HepG2 (cell line): ENCODE measurements around the gene NCAPG. TPM values are rescaled to one million over a fixed set of nuclear protein-coding genes. Genes with fewer than 3 reads are reported as not detected.

Source experiments
- ARNT ChIP-seq: fragments of 450-650 bp; IDR thresholded peaks from 2 replicates; pipeline ENCODE4 v1.6.1; 2017
- CBX2 ChIP-seq, 2 experiments: fragments of 200-600 bp in 1 of 2; sonication (generic); formaldehyde crosslinking in 1 of 2; IDR thresholded peaks; 2 replicates each; pipeline versions ENCODE4 v1.7.0 to v1.8.1; 2018 to 2022; ENCODE audit warnings: low read depth in 2 of 2, low read length in 1 of 2, mild to moderate bottlenecking in 1 of 2, missing genetic modification reagents in 1 of 2
- CEBPG ChIP-seq: IDR thresholded peaks from 2 replicates; pipeline ENCODE4 v1.6.1; 2016
- DMAP1 ChIP-seq: IDR thresholded peaks from 2 replicates; pipeline ENCODE4 v1.6.1; 2016
- DR1 ChIP-seq: sonication (generic); formaldehyde crosslinking; IDR thresholded peaks from 2 replicates; pipeline ENCODE4 v1.8.0; 2021; ENCODE audit warnings: mild to moderate bottlenecking, missing genetic modification reagents, inconsistent platforms
- HMG20B ChIP-seq: conservative IDR thresholded peaks from 2 replicates; pipeline ENCODE4 v1.6.1; 2016; ENCODE audit warnings: missing genetic modification reagents, missing compliant biosample characterization
- HOXD1 ChIP-seq: sonication (generic); formaldehyde crosslinking; IDR thresholded peaks from 2 replicates; pipeline ENCODE4 v1.5.0; 2020; ENCODE audit warnings: missing genetic modification reagents
- JARID2 ChIP-seq: sonication (generic); formaldehyde crosslinking; IDR thresholded peaks from 2 replicates; pipeline ENCODE4 v1.8.1; 2023; ENCODE audit warnings: missing genetic modification reagents, inconsistent platforms; ENCODE audit not compliant: insufficient replicate concordance
- MAZ ChIP-seq, 2 experiments: sonication (generic) in 1 of 2; formaldehyde crosslinking in 1 of 2; IDR thresholded peaks; 2 replicates each; pipeline versions ENCODE4 v1.5.0 to v1.6.1; 2012 to 2020; ENCODE audit warnings: low read depth in 2 of 2, mild to moderate bottlenecking in 2 of 2, borderline replicate concordance in 1 of 2, improper control_type of control experiment in 1 of 2, low read length in 1 of 2, missing genetic modification reagents in 1 of 2, moderate library complexity in 1 of 2
- MIXL1 ChIP-seq: IDR thresholded peaks from 2 replicates; pipeline ENCODE4 v1.6.1; 2016
- NAIF1 ChIP-seq: sonication (generic); formaldehyde crosslinking; IDR thresholded peaks from 2 replicates; pipeline ENCODE4 v1.5.0; 2020; ENCODE audit warnings: mild to moderate bottlenecking, missing genetic modification reagents, borderline replicate concordance
- NCOA2 ChIP-seq: sonication (generic); formaldehyde crosslinking; IDR thresholded peaks from 2 replicates; pipeline ENCODE4 v1.8.0; 2022; ENCODE audit warnings: inconsistent platforms
- NR2C2 ChIP-seq: sonication (generic); formaldehyde crosslinking; IDR thresholded peaks from 2 replicates; pipeline ENCODE4 v1.4.0; 2020; ENCODE audit warnings: missing genetic modification reagents, mild to moderate bottlenecking, moderate library complexity, borderline replicate concordance
- RORA ChIP-seq: sonication (generic); formaldehyde crosslinking; IDR thresholded peaks from 2 replicates; pipeline ENCODE4 v1.5.0; 2020; ENCODE audit warnings: mild to moderate bottlenecking, missing genetic modification reagents, moderate library complexity
- STAG1 ChIP-seq: sonication (generic); formaldehyde crosslinking; IDR thresholded peaks from 2 replicates; pipeline ENCODE4 v1.4.0; 2020; ENCODE audit warnings: missing genetic modification reagents
- TCF12 ChIP-seq, 2 experiments: fragments of 450-650 bp in 1 of 2; sonication (generic) in 1 of 2; formaldehyde crosslinking in 1 of 2; IDR thresholded peaks; 2 replicates each; pipeline versions ENCODE4 v1.6.1 to v1.8.0; 2017 to 2022; ENCODE audit warnings: antibody characterized with exemption in 1 of 2, mild to moderate bottlenecking in 1 of 2, missing genetic modification reagents in 1 of 2, moderate library complexity in 1 of 2
- ZBTB1 ChIP-seq: sonication (generic); formaldehyde crosslinking; IDR thresholded peaks from 2 replicates; pipeline ENCODE4 v1.4.0; 2020; ENCODE audit warnings: missing genetic modification reagents, borderline replicate concordance
- ZBTB8A ChIP-seq: sonication (generic); formaldehyde crosslinking; IDR thresholded peaks from 2 replicates; pipeline ENCODE4 v1.4.0; 2020; ENCODE audit warnings: mild to moderate bottlenecking, low read depth, missing genetic modification reagents, borderline replicate concordance
- ZNF253 ChIP-seq: sonication (generic); formaldehyde crosslinking; IDR thresholded peaks from 2 replicates; pipeline ENCODE4 v1.8.0; 2022; ENCODE audit warnings: mild to moderate bottlenecking, missing genetic modification reagents, borderline replicate concordance
- ZNF276 ChIP-seq: sonication (generic); formaldehyde crosslinking; IDR thresholded peaks from 2 replicates; pipeline ENCODE4 v1.4.0; 2020; ENCODE audit warnings: mild to moderate bottlenecking, low read depth, missing genetic modification reagents
- ZNF335 ChIP-seq: sonication (generic); formaldehyde crosslinking; IDR thresholded peaks from 2 replicates; pipeline ENCODE4 v1.4.0; 2020; ENCODE audit warnings: missing genetic modification reagents
- ZNF552 ChIP-seq: sonication (generic); formaldehyde crosslinking; IDR thresholded peaks from 2 replicates; pipeline ENCODE4 v1.9.0; 2022; ENCODE audit warnings: missing genetic modification reagents, mild to moderate bottlenecking, borderline replicate concordance
- ZNF720 ChIP-seq: sonication (generic); formaldehyde crosslinking; IDR thresholded peaks from 2 replicates; pipeline ENCODE4 v1.4.0; 2020; ENCODE audit warnings: missing genetic modification reagents
- ZNF746 ChIP-seq: sonication (generic); formaldehyde crosslinking; IDR thresholded peaks from 2 replicates; pipeline ENCODE4 v1.8.0; 2022; ENCODE audit warnings: mild to moderate bottlenecking, missing genetic modification reagents
- ZNF878 ChIP-seq: sonication (generic); formaldehyde crosslinking; IDR thresholded peaks from 2 replicates; pipeline ENCODE4 v1.8.1; 2023; ENCODE audit warnings: mild to moderate bottlenecking, missing genetic modification reagents, moderate library complexity
- polyA plus RNA-seq, 8 experiments: library from polyadenylated mRNA; depleted of rRNA in 3 of 8; stranded (reverse) in 7 of 8; unstranded in 1 of 8; fragments of >200 nt; fragmentation: Illumina TruSeq in 4 of 8; extraction: Trizol in 4 of 8; gene quantifications; 2 replicates each; pipeline versions ENCODE4 v1.2.1 to v1.2.3, GENCODE V29; 2011 to 2016; ENCODE audit warnings: low read depth in 4 of 8, missing spikeins in 1 of 8, mixed read lengths in 1 of 8; ENCODE audit not compliant: insufficient read depth in 1 of 8
- total RNA-seq, 5 experiments: library from RNA; depleted of rRNA; stranded (reverse); fragments of >200 nt; fragmentation: Illumina TruSeq; extraction: Trizol; gene quantifications; 2 replicates each; pipeline ENCODE4 v1.2.3, GENCODE V29; 2016; ENCODE audit warnings: low read depth in 1 of 5

Gene NCAPG
- total and polyA plus RNA-seq, 2 of the 13 experiments (the other 11 are each of a cell fraction or from before 2014, with no cell fraction given), result 14.8 to 61.9 TPM

- no peak for TF ChIP-seq STAG1 (CRISPR knock-in tag)
- no peak for TF ChIP-seq ZNF720 (CRISPR knock-in tag)
- peak; percentile 47; the same call in 1 of the 2 replicates for TF ChIP-seq ZNF746 (CRISPR knock-in tag)
- TF ChIP-seq HMG20B (CRISPR knock-in tag), result no peak
- no peak for TF ChIP-seq JARID2
- no peak for TF ChIP-seq MIXL1 (CRISPR knock-in tag)
- no peak; the same call in 1 of the 2 replicates for TF ChIP-seq ZNF276 (CRISPR knock-in tag)
- peak; percentile 73; the same call in 1 of the 2 replicates for TF ChIP-seq NAIF1 (CRISPR knock-in tag)
- 0 out of 2 replicates have a peak, but pooled peaks have one; percentile 70 for TF ChIP-seq ZBTB8A (CRISPR knock-in tag)
- no peak; the same call in 1 of the 2 replicates for TF ChIP-seq ZNF552 (CRISPR knock-in tag)
- TF ChIP-seq ZNF878 (CRISPR knock-in tag), result peak; percentile 85
- peak; percentile 95 for TF ChIP-seq DMAP1 (CRISPR knock-in tag)
- no peak for TF ChIP-seq RORA (CRISPR knock-in tag)
- TF ChIP-seq CEBPG (CRISPR knock-in tag), result peak; percentile 8; the same call in 1 of the 2 replicates
- peak; percentile 94; the same call in 1 of the 2 replicates for TF ChIP-seq DR1 (CRISPR knock-in tag)
- TF ChIP-seq HOXD1, result peak; percentile 43; the same call in 1 of the 2 replicates
- TF ChIP-seq NR2C2, result peak; percentile 32; the same call in 1 of the 2 replicates
- TF ChIP-seq MAZ (IDR thresholded peaks at IDR 0.05; ENCODE audit: borderline replicate concordance, low read depth, low read length), result no peak
- peak; percentile 94 for TF ChIP-seq MAZ (CRISPR knock-in tag; IDR thresholded peaks at IDR 0.05; ENCODE audit: low read depth)
- TF ChIP-seq ZBTB1 (CRISPR knock-in tag), result no peak
- 0 out of 2 replicates have a peak, but pooled peaks have one; percentile 31 for TF ChIP-seq ZNF335 (CRISPR knock-in tag)
- no peak for TF ChIP-seq ARNT
- TF ChIP-seq CBX2 (IDR thresholded peaks at IDR 0.05; ENCODE audit: low read depth, low read length), result no peak
- TF ChIP-seq CBX2 (CRISPR knock-in tag; IDR thresholded peaks at IDR 0.05; ENCODE audit: low read depth), result no peak
- no peak for TF ChIP-seq ZNF253 (CRISPR knock-in tag)
- TF ChIP-seq NCOA2 (CRISPR knock-in tag), result 0 out of 2 replicates have a peak, but pooled peaks have one; percentile 25
- no peak for TF ChIP-seq TCF12 (IDR thresholded peaks at IDR 0.05)
- TF ChIP-seq TCF12 (CRISPR knock-in tag; IDR thresholded peaks at IDR 0.05), result no peak; the same call in 1 of the 2 replicates
These were observed at the start of gene NCAPG, which contains the start of gene DCAF16 (continued) for GRCh38 chr4:17810260-17811077.
